ENCODE data around the gene FOXD1. TPM values are rescaled to one million over a fixed set of nuclear protein-coding genes. Genes with fewer than 3 reads are reported as not detected.

FOXD1 gene
- total RNA-seq, 1 donor from 2014 or later, result 0.74 TPM

DNA sequence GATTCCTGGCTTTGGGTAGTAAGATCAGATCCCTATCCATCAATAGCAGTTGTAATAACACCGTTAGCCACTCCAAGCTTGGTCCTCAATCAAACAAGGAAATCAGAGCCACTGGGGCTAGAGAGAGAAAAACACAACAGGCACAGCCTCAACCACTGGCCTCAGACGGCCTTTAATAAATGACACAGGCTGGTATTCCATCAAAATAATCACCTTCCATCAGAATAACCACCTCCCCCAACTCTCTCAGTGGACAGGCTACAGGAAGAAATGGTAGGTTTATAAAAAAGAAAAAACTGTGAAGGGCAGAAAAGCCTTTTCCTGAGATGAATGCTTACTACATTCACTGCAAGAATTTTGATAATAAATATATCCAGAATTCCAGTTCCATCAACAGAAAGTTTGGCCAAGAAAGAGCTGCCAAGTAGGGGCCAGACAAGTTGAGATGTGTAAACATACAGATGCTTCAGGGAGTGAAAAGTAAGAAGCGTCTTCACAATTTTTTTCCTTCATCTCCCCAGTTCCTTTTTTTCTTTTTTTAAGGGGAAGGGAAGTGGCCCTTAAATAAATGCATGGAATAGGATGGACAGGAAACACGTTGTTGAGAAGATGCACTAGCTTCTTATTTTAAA, 5.5 kb downstream of the FOXD1 start:
- intact Hi-C loops (cut with DNase I), result no loop called here
- Histone ChIP-seq H3K27ac (no peak overlapping the region), H3K4me1 (peaks cover 5% of the 10 kb centered on the region), H3K4me3 (no peak overlapping the region), H3K36me3 (no peaks in the 10 kb centered on the region), H3K27me3 (ENCODE audit: low read depth) (peaks cover 88% of the 10 kb centered on the region), H3K9me3 (no peaks in the 10 kb centered on the region)
- ATAC-seq, result no peak
- DNase-seq, result no peak
- TF ChIP-seq, protein P1, sequence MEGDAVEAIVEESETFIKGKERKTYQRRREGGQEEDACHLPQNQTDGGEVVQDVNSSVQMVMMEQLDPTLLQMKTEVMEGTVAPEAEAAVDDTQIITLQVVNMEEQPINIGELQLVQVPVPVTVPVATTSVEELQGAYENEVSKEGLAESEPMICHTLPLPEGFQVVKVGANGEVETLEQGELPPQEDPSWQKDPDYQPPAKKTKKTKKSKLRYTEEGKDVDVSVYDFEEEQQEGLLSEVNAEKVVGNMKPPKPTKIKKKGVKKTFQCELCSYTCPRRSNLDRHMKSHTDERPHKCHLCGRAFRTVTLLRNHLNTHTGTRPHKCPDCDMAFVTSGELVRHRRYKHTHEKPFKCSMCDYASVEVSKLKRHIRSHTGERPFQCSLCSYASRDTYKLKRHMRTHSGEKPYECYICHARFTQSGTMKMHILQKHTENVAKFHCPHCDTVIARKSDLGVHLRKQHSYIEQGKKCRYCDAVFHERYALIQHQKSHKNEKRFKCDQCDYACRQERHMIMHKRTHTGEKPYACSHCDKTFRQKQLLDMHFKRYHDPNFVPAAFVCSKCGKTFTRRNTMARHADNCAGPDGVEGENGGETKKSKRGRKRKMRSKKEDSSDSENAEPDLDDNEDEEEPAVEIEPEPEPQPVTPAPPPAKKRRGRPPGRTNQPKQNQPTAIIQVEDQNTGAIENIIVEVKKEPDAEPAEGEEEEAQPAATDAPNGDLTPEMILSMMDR (IDR thresholded peaks at IDR 0.05), result no peak

DNA sequence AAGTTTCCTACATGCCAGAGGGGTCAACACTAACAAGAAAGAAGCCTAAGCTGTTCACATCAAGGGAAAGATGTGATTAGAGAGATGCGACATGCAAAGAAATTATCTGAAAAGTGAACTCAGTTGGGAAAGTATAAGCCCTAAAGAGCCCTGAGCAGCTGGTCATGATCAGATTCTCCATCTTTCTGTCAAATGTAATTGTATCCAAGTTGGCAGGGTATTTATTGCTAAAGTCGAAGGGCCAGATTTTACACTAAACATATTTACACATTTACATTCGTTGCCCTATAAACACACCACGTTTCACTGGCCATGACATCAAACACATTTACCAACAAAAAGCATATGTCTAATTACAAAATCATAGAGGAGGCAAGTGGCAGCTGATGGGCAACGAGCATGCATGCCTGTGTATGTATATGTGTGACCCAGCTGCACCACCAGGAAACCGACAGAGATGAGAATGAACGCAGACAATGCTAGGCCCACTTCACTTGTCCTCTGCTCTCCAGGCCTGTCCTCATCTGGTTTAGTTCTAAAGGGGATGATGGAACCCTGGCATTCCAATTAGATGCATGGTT, 6.3 kb downstream of the FOXD1 start:
- TF ChIP-seq, protein P1 (IDR thresholded peaks at IDR 0.05), result no peak
- no peak overlapping the region for H3K27ac ChIP-seq
- peaks cover 96% of the 10 kb centered on the region for H3K27me3 ChIP-seq (ENCODE audit: low read depth)
- DNase-seq (no peak), ATAC-seq (no peak)
- H3K9me3 ChIP-seq, result no peaks in the 10 kb centered on the region
- no peak overlapping the region for H3K4me3 ChIP-seq
- intact Hi-C loops (cut with DNase I), result no loop called here
- peaks cover 12% of the 10 kb centered on the region for H3K4me1 ChIP-seq
- H3K36me3 ChIP-seq, result no peaks in the 10 kb centered on the region

DNA sequence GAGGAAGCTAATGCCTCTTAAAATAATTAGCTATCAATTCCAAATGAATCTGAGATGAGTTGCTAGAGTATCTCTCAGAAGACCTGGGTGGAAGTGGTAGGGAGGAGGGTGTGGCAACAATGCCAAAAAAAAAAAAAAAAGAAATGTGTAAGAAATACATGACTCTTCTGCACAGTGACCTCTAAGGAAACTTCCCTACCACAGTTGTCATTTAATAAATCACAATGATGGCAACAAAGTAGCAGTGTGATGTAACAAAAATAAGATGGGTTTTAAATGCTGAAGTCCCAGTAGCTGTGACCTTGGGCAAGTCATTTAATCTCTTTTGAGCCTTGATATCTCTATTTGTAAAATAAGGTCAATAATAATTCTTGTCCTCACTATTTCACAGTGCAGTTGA, 7.2 kb downstream of the FOXD1 start:
- intact Hi-C loops (cut with DNase I), result no loop called here
- ATAC-seq (no peak), DNase-seq (no peak)
- H3K9me3 ChIP-seq, result no peaks in the 10 kb centered on the region
- H3K27ac ChIP-seq, result no peak overlapping the region
- no peak overlapping the region for H3K4me3 ChIP-seq
- TF ChIP-seq, protein P1 (IDR thresholded peaks at IDR 0.05), result no peak
- peaks cover 17% of the 10 kb centered on the region for H3K4me1 ChIP-seq
- H3K36me3 ChIP-seq, result no peaks in the 10 kb centered on the region
- peaks cover 100% of the 10 kb centered on the region for H3K27me3 ChIP-seq (ENCODE audit: low read depth)

DNA sequence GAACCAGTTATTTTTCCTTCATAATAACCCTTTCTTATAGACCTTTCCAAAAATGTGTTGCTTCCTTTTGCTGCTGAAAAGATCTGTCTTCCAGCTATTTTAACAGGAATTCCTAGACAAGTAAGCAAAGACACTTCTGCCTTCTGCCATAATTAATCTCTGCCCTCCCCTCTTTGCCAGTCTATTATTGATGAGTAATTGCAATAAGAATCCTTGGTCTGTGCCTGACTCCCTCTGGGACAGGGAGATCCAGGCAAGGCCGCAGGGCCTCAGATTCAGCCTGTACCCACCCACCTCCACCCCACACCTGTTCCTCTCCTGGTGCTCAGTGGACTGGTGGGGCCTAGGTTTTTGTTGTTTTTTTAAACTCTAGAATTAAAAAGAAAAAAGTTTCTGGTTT, 8.3 kb downstream of the FOXD1 start:
- peaks cover 100% of the 10 kb centered on the region for H3K27me3 ChIP-seq (ENCODE audit: low read depth)
- H3K4me1 ChIP-seq, result peaks cover 19% of the 10 kb centered on the region
- H3K9me3 ChIP-seq, result no peaks in the 10 kb centered on the region
- ATAC-seq (no peak), DNase-seq (no peak)
- no peaks in the 10 kb centered on the region for H3K36me3 ChIP-seq
- no peak overlapping the region for H3K4me3 ChIP-seq
- TF ChIP-seq, protein P1 (IDR thresholded peaks at IDR 0.05), result no peak
- intact Hi-C loops (cut with DNase I), result no loop called here
- H3K27ac ChIP-seq, result no peak overlapping the region

DNA sequence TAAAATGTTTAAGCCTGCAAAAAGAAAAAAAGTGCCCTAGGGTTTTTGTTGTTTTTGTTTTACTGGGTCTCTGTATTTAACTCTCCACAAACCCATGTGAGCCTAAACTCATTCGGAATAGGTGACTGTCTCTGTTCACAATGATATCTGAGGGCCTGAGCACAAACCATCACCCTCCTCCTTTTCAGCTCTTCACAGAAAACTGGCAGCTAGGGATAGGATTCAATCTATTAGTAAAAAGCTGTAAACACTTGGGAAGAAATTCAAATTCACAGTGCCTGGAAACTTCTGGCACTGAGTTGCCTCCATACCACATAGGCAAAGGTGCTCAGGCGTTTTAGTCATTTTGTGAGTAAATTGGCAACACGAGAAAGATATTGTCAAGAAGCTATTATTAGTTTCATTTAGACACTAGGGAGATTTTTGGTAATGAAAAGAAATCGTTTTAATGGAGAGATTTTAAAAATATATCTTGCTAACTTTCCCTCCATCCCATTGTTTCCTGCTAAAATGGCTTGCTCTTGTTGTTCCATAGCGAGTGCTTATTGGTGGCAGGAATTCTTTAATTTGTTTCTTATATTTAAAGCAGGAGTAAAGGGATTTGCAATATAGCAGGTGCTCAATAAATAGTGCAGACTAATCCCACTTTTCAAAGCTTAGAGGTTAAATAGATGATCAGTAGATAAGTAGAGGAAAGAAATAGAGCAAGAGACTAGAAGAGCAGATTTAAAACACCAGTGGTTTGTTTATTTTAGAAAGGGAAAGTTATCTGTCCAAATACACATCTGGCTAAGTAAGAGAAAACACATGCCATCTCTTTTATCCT, 9.7 kb downstream of the FOXD1 start:
- Histone ChIP-seq H3K27me3 (ENCODE audit: low read depth) (peaks cover 100% of the 10 kb centered on the region), H3K9me3 (no peaks in the 10 kb centered on the region), H3K4me1 (peaks cover 24% of the 10 kb centered on the region), H3K27ac (no peak overlapping the region), H3K4me3 (no peak overlapping the region), H3K36me3 (no peaks in the 10 kb centered on the region)
- ATAC-seq (no peak), DNase-seq (no peak)
- TF ChIP-seq, protein P1 (IDR thresholded peaks at IDR 0.05), result no peak
- intact Hi-C loops (cut with DNase I), result no loop called here

All from lower lobe of right lung (tissue), 2 donors.